GM12891 (cell line): ENCODE results near the gene LYRM4.

Experiments
- PAX5 ChIP-seq: IDR thresholded peaks from 2 replicates; pipeline ENCODE4 v1.6.1; 2011; ENCODE audit warnings: low read length, moderate library complexity, mild to moderate bottlenecking; ENCODE audit not compliant: insufficient read depth, severe bottlenecking
- POLR2A ChIP-seq: IDR thresholded peaks from 2 replicates; pipeline ENCODE4 v1.6.1; 2011; ENCODE audit warnings: low read depth, low read length, control low read depth
- POLR2AphosphoS5 ChIP-seq: IDR thresholded peaks from 2 replicates; pipeline ENCODE4 v1.6.1; 2011; ENCODE audit warnings: low read depth, low read length, control low read depth
- POU2F2 ChIP-seq: IDR thresholded peaks from 2 replicates; pipeline ENCODE4 v1.6.1; 2011; ENCODE audit warnings: low read depth, mild to moderate bottlenecking, control low read depth, low read length, moderate library complexity
- SPI1 ChIP-seq: IDR thresholded peaks from 2 replicates; pipeline ENCODE4 v1.6.1; 2011; ENCODE audit warnings: low read depth, low read length, control low read depth
- TAF1 ChIP-seq: IDR thresholded peaks from 2 replicates; pipeline ENCODE4 v1.6.1; 2011; ENCODE audit warnings: low read depth, low read length, control low read depth

- TF ChIP-seq POLR2A = no peak
- TF ChIP-seq TAF1 = no peak
- TF ChIP-seq POU2F2 = no peak
- TF ChIP-seq PAX5 = no peak
- no peak for TF ChIP-seq POLR2AphosphoS5
- no peak for TF ChIP-seq SPI1
Measured at GRCh38 chr6:5089481-5090438, 171.0 kb downstream of the LYRM4 start.
